MCF 10A (cell line): ENCODE data around the gene TWNK. TPM values are rescaled to one million over a fixed set of nuclear protein-coding genes. Genes with fewer than 3 reads are reported as not detected.

Source experiments
- BruUV-seq: library from RNA; stranded (reverse); fragments of 400-500 nt; replicated peaks from 2 replicates; lab custom pipeline; 2021; lab: Mats Ljungman, UMichigan
- CTCF ChIA-PET: fragments of 300-600 bp; sonication (Branson Sonifier 250); formaldehyde crosslinking; extraction: SDS; loops from one replicate; lab custom pipeline; 2021; ENCODE audit warnings: antibody characterized with exemption, inconsistent platforms; lab: Yijun Ruan, JAX
- POLR2A ChIA-PET: fragments of 300-600, 350-650 bp; sonication (Branson Sonifier 250); formaldehyde crosslinking; extraction: SDS; loops from one replicate; lab custom pipeline; 2020; ENCODE audit warnings: antibody characterized with exemption, inconsistent platforms; lab: Yijun Ruan, JAX
- DNase-seq: peaks from one replicate; pipeline ENCODE4 v3.0.0-alpha.2; 2018; ENCODE audit not compliant: unreplicated experiment
- H3K27ac Mint-ChIP-seq: one replicate; pipeline ENCODE4 v1.8.0; 2022; ENCODE audit warnings: mild to moderate bottlenecking, low read depth, mixed read lengths; ENCODE audit not compliant: unreplicated experiment
- H3K27me3 Mint-ChIP-seq: one replicate; pipeline ENCODE4 v1.8.0; 2022; ENCODE audit warnings: mixed read lengths; ENCODE audit not compliant: insufficient read depth, unreplicated experiment
- H3K36me3 Mint-ChIP-seq: one replicate; pipeline ENCODE4 v1.8.0; 2022; ENCODE audit warnings: mild to moderate bottlenecking, moderate library complexity, mixed read lengths; ENCODE audit not compliant: insufficient read depth, unreplicated experiment
- H3K4me1 Mint-ChIP-seq: one replicate; pipeline ENCODE4 v1.8.0; 2022; ENCODE audit warnings: mixed read lengths; ENCODE audit not compliant: insufficient read depth, unreplicated experiment
- H3K4me3 Mint-ChIP-seq: one replicate; pipeline ENCODE4 v1.8.0; 2022; ENCODE audit warnings: mild to moderate bottlenecking, moderate library complexity, mixed read lengths; ENCODE audit not compliant: unreplicated experiment
- H3K9me3 Mint-ChIP-seq: one replicate; pipeline ENCODE4 v1.8.0; 2022; ENCODE audit warnings: mixed read lengths; ENCODE audit not compliant: unreplicated experiment
- CTCF ChIP-seq: fragments of 200-600 bp; IDR thresholded peaks from one replicate; pipeline ENCODE4 v1.8.0; 2022; ENCODE audit warnings: antibody characterized with exemption, mild to moderate bottlenecking; ENCODE audit not compliant: unreplicated experiment
- intact Hi-C: fragments of 100-400 bp; cut with micrococcal nuclease; formaldehyde crosslinking; loops from 2 replicates; pipeline ENCODE4 v1.14.1; 2022
- total RNA-seq: library from RNA; stranded (reverse); gene quantifications from 2 replicates; pipeline ENCODE4 v1.2.3, GENCODE V29; 2022

TWNK gene
- total RNA-seq, 1 experiment from 2014 or later, result 27.9 TPM

- ChIA-PET POLR2A (no interaction called here), CTCF (interaction anchor here (0.6 kb wide), 1 partner anchor 28 kb away, joined by 4 read pairs; no protein-coding TSS in a partner anchor)
- Mint-ChIP-seq H3K27me3 (no peaks in the 10 kb centered on the region), H3K27ac (no peak overlapping the region), H3K4me3 (no peak overlapping the region), H3K9me3 (no peaks in the 10 kb centered on the region), H3K4me1 (no peaks in the 10 kb centered on the region), H3K36me3 (peaks cover 58% of the 10 kb centered on the region)
- BruUV-seq, result no TSS peak
- DNase-seq, result no peak
- intact Hi-C loops, result no loop called here
- TF ChIP-seq CTCF, result no peak
Observed at GRCh38 chr10:100962351-100963080, 24.8 kb upstream of the TWNK start.

DNA sequence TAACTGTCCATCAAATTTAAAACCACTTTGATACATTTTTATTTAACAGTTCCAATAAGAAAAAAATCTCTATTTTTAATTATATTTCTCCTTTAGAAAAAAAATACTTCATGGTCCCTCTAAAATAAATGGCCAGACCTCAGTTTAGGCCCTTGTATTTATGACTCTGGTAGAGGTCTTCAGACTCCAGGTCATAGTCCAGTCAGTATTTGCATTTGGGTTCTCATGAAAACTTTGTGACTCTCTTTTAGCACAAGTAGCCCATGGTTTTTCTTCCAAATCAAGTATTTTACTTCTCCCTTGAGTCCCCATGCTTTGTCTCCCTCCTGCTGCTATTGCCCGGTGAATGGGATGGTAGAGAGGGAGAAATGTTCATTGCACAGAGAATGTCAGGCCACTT, 23.5 kb upstream of the TWNK start:
- no peaks in the 10 kb centered on the region for H3K4me1 Mint-ChIP-seq
- no peak overlapping the region for H3K27ac Mint-ChIP-seq
- BruUV-seq, result no TSS peak
- TF ChIP-seq CTCF, result no peak
- no peaks in the 10 kb centered on the region for H3K9me3 Mint-ChIP-seq
- intact Hi-C loops, result no loop called here
- CTCF ChIA-PET, result interaction anchor here (0.5 kb wide), 1 partner anchor 8 kb away, joined by 3 read pairs; no protein-coding TSS in a partner anchor
- no peak overlapping the region for H3K4me3 Mint-ChIP-seq
- H3K27me3 Mint-ChIP-seq, result no peaks in the 10 kb centered on the region
- POLR2A ChIA-PET, result no interaction called here
- DNase-seq, result no peak
- peaks cover 45% of the 10 kb centered on the region for H3K36me3 Mint-ChIP-seq

DNA sequence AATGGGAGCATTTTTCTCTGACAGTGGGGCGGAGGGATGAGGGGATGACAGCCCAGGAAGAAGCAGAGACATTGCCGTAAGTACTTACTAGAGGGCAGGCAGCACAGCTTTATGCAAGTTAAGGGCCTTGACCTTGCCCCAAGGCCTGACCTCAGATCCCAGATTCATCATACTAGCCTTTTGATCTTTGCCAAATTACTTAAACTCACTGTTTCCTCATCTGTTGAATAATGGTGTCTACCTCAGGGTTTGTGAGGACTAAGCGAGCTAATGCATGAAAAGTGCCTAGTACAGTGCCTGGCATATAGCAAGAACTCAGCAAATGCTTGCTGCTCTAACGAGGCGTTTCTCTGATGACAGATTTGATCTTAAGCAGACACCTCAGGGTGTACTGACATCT, 21.5 kb upstream of the TWNK start:
- Mint-ChIP-seq H3K36me3 (peaks cover 27% of the 10 kb centered on the region), H3K4me1 (no peaks in the 10 kb centered on the region), H3K27me3 (no peaks in the 10 kb centered on the region), H3K9me3 (no peaks in the 10 kb centered on the region), H3K4me3 (no peak overlapping the region), H3K27ac (no peak overlapping the region)
- no peak for TF ChIP-seq CTCF
- BruUV-seq, result no TSS peak
- POLR2A ChIA-PET, result interaction anchor here (0.6 to 0.7 kb wide), 2 partner anchors 21 to 45 kb away, joined by 3 to 4 read pairs; partner anchors contain the start of genes MRPL43 and TWNK
- intact Hi-C loops, result no loop called here
- DNase-seq, result no peak
- CTCF ChIA-PET, result interaction anchor here (0.6 to 1.4 kb wide), 4 partner anchors 31 to 103 kb away, joined by 3 to 8 read pairs (median 3); no protein-coding TSS in a partner anchor

DNA sequence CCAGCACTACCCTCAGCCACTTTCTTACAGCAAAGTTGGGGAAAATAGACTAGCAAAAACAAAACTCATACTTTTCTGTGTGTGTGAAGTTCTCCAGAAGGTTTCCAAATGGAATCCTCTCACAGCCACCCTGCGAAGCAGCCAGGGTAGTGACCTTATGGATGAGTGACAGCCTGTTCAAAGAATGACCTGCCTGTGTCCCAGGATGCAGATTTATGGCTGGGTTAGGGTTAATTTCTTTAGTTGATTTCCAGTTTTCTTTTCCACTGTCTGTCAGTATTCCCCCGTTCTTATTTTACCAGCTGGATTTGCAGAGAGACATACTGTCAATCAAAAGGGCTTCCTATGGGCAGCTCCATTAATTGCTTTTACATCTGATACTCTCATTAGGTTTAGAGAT, 20.5 kb upstream of the TWNK start:
- Mint-ChIP-seq H3K4me3 (no peak overlapping the region), H3K9me3 (no peaks in the 10 kb centered on the region), H3K4me1 (no peaks in the 10 kb centered on the region), H3K36me3 (peaks cover 26% of the 10 kb centered on the region), H3K27me3 (no peaks in the 10 kb centered on the region), H3K27ac (no peak overlapping the region)
- ChIA-PET CTCF (interaction anchor here (0.6 to 1.5 kb wide), 5 partner anchors 31 to 452 kb away, joined by 3 to 8 read pairs (median 4); no protein-coding TSS in a partner anchor), POLR2A (interaction anchor here (0.8 to 0.9 kb wide), 2 partner anchors 10 to 16 kb away, joined by 3 to 4 read pairs; no protein-coding TSS in a partner anchor)
- no TSS peak for BruUV-seq
- TF ChIP-seq CTCF, result no peak
- DNase-seq, result no peak
- intact Hi-C loops, result no loop called here
